Suprapubic skin (tissue), 4 donors: ENCODE results near the gene ARFGEF3.

ENCODE experiments used
- POLR2A ChIP-seq, 2 donors: fragments of 450-650 bp; IDR thresholded peaks; one replicate each; pipeline ENCODE4 v1.6.1; 2017; ENCODE audit warnings: antibody characterized with exemption in 2 of 2, mild to moderate bottlenecking in 2 of 2, moderate library complexity in 2 of 2
- POLR2AphosphoS5 ChIP-seq, 3 donors: sonication (generic); formaldehyde crosslinking; IDR thresholded peaks; one replicate each; pipeline ENCODE4 v1.6.1; 2017; ENCODE audit warnings: antibody characterized with exemption in 3 of 3

GRCh38 chr6:138253731-138254130 is 92.0 kb downstream of the ARFGEF3 start:
- TF ChIP-seq POLR2A (IDR thresholded peaks at IDR 0.05) (no peak), POLR2AphosphoS5 (IDR thresholded peaks at IDR 0.05) (no peak)
